ENCODE results near the gene CREBRF.
"Not testable (repeated sequence)": the region's sequence is repeated elsewhere in the genome, so short reads cannot be mapped to it uniquely, and the experiment has no call there.

CREBRF gene

DNA sequence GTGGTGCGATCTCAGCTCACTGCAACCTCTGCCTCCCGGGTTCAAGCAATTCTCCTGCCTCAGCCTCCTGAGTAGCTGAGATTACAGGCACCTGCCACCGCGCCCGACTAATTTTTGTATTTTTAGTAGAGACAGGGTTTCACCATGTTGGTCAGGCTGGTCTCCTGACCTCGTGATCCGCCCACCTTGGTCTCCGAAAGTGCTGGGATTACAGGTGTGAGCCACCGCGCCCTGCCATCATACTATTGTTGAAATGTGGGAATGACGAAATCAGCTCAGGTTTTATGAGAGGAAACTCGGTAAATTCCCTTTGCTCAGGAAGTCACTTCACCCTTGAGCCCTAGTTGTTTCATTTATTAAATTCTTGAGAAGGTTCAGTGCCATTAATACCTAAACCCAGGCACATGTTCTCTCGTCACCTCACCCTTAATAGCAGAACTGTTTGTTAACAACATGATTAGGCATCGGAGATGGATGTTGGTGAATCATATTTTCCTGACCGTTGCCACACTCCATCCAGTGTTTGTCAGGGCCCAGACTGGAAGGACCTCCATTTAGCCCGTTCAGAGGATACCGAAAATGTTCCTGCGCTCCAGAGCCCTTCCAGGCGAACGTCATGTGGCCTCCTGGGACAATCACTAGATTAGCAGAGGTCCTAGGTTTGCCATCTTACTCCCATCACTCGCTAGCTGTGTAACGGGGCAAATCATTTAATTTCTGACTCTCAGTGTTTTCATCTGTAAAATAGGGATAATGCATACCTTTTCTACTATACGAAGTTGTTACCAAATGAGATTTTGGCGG lies 20.0 kb upstream of the CREBRF start:
- peak; percentile 10 to 62 for DNase-seq (ENCODE audit: low read depth in 2 of 2)

DNA sequence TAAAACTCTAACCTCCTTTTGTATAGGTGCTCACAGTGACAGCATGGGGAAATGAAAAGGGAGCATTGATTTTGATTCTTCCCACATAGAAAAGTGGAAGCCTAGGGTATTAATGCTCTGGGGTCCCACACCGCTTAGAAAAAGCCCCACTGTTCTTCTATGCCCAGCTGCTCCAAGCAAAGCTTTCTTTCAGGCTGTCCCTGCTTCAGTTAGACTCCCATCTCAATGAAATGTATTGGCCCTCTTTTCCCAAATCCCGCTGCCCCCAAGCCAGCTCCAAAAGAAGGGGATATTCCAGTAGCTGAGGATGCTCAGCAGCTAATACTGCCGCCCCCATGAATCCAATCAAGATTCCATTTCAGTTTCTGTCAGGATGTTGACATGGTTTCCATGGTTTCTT lies 17.0 kb upstream of the CREBRF start:
- DNase-seq (ENCODE audit: low read depth in 2 of 2), result no peak

DNA sequence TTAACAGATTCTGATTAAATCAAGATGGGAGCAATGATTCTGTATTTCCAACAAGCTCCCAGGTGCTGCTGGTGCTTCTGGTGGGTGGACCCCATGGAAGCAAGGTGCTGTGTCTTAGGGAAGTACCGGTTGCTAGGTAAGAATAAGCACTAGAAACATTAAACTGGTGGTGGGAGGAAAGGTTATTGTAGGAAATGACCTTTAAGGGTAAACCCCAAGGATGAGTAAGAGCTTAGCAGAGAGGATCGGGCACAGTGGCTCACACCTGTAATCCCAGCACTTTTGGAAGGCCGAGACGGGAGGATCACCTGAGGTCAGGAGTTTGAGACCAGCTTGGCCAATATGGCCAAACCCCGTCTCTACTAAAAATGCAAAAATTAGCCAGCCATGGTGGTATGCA lies 16.2 kb upstream of the CREBRF start:
- DNase-seq (ENCODE audit: low read depth in 2 of 2), result no peak

DNA sequence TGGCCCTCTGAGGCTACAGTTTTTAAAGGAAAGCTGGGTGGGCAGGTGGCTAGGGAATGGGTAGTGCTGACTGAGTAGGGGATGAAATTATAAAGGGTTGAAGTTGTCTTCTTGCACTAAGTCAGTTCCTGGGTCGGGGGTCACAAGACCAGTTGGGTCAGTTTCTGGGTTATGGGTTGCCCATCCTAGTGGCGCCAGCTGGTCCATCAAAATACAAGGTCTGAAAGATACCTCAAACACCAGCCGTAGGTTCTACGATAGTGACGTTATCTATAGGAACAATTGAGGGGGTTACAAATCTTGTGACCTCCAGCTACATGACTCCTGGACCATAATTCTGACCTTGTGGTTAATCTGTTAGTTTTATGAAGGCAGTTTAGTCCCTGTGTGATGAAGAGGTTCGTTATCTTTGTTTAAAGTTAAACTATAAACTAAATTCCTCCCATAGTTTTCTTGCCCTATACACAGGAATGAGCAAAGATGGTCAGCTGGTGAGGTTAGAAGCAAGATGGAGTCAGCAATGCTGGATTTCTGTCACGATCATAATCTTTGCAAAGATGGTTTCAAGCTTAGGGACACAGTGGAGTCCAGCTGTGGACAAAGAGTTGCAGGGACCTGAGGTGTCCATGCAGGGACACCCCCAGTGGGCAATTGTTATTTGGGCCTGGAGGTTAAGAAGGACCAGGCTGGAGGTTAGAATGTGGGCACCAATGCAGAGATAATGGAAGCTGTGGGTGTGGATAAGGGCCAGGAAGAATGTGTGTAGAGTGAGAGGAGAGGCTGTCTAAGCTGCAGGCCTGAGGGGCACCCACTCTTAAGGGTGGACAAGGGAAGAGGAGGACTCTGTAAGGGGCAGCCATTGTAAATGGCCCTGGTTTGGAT lies 14.0 kb upstream of the CREBRF start:
- no peak for DNase-seq (ENCODE audit: low read depth in 2 of 2)

DNA sequence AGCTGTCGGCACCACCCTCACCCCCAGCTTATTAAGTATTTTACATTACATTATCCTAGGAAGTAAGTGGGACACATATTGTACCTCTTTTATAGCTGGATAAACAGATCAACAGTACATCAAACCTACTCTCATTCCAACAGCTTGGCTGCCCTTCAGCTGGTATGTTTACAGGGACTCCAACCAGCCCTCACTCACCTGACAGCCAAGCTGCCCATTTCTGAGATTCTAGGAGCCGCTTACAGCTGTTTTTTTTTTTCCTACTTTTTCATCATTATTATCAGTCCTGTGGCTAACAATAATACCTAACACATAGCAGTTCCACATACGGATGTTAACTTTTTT lies 13.4 kb upstream of the CREBRF start:
- DNase-seq (ENCODE audit: low read depth in 2 of 2), result no peak

DNA sequence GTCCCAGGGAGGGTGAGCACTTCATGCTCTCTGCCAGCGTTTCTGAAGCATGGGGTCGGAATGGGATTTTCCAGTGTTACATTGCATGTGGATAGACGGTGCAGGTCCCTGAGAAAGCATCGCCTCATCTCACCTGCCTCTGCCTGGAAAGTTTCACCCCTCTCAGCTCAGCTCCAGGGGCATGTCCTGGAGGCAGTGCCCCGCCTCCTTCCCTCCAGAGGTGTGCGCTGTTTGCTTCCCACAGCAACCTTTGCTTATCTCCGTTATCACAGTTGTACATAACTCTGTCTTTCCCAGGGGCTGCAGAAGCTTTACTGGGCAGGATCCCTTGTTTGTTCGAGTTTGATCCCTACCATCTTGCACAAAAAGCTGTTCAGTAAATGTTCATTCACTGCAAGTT lies 10.7 kb upstream of the CREBRF start:
- DNase-seq (ENCODE audit: low read depth in 2 of 2), result no peak

DNA sequence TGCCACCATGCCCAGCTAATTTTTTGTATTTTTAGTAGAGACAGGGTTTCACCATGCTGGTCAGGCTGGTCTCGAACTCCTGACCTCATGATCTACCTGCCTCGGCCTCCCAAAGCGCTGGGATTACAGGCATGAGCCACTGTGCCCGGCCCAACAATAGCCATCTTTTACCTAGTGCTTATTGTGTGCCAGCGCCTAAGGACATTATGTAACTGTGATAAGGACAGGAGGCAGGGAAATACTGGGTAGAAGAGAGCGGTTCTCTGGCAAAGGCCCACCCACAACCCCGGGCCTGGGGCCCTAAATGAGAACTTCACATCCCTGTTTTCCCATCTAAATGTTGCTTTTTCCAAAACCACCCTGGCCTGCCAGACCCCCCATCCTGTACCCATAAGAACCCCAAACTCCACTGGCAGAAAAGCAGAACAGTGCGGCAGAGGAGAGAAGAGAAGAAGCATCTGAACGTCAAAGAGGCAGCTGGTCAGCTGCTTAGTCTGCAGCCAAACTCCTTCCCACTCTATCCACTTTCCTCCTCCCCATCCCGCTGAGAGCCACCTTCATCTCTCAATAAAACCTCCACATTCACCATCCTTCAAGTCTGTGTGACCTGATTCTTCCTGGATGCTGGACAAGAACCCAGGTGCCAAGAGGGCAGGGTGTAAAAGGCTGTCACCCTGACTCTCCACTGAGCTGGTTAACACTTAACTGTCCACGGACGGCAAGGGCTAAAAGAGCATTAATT lies 8.9 kb upstream of the CREBRF start:
- not testable (repeated sequence) for DNase-seq (ENCODE audit: low read depth in 2 of 2)

DNA sequence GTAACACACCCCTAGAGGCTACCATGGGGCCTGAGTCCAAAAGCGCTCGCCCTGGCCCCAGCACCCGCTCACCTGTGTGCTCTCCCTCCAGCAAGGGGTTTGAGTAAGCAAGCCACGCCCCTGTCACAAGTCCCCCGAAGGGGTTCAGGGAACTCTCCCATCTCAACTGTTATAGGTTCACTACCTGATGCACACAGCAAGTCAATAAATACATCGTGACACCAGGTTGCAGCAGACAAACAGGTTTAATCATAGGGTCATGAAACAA lies 8.4 kb upstream of the CREBRF start:
- no peak for DNase-seq (ENCODE audit: low read depth in 2 of 2)

DNA sequence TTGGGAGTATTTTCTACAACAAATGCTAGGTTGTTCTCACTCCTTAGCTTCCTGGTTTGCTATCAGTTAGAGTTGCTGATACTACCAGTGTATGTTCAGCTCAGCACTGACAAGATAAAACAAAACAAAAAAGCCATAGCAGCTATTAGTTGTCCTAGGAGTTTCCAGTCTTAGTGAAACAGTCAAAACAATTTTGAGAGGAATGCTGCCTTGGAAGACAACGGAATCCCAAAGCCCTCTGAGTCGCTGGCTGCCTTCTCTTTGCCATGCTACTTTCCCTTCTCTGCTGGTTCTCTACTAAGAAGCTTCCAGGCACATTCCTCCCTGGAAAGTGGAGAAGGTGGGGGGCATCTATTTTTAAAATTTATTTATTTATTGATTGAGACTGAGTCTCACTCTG lies 5.4 kb upstream of the CREBRF start:
- DNase-seq (ENCODE audit: low read depth in 2 of 2), result no peak

DNA sequence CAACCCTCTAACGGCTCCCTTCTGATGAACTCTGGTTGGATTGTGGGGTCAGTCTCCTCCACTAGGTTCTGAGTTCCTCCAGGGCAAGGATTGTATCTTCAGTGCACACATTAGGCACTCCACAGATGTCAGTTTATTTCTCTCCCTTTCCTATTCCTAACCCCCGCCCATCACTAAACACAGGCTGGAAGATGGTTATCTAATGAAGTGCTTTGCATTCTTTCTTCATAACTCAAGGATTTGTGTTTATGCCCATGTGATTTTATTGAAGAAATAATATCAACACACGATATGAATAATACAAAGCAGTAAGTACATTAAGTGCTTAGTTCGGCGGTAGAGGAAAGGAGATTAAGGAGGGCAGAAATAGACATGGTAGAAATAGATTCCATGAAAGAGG lies 4.4 kb upstream of the CREBRF start:
- no peak for DNase-seq (ENCODE audit: low read depth in 2 of 2)

DNA sequence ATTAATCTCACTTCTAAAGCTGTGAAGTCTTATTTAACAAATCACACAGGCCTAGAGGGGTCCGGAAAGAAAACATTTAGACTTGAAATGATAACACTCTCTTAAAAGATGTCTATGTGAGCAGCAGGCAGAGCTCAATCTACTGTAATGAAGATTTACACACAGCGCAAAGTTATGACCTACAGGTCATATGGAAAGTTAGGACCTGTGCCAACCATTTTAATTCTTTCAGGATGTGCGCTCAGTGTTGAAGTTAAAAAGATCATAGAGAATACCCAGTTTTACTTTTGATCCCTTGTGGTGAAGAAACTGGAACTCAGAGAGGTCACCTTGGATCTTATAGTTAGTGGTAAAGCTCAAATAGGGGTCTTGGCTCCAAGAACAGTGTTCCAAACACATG lies 3.1 kb upstream of the CREBRF start:
- no peak for DNase-seq (ENCODE audit: low read depth in 2 of 2)

DNA sequence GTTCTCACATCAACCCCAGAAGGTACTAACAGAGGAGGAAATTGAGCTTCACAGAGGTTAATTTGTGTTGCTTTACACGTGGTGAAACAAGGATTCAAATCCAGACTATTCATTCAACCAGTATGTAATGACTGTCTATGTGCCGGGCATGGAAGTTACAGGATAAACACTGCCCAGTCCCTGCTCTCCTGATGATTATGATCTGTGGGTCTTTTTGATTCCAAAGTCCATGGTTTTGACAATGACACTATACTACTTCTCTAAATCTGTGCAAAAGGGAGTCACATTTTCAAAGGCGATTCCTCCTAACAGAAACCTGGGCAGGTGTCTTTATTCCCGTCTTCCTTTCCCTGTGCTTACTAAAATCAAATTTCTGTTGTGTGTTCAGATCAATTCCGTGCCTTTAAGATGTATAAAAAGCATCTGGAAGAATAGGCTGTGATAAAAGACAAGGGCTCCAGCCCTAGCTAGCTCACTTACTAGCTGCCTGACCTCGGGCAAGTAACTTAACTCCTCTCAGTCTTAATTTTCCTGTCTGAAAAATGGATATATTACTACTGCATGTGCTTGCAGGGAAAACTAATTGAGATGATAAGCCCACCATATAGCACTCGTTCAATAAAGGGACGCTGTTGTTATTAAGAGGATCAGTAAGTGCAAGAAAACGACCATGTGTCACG lies 970 bp upstream of the CREBRF start:
- DNase-seq (ENCODE audit: low read depth in 2 of 2), result no peak

DNA sequence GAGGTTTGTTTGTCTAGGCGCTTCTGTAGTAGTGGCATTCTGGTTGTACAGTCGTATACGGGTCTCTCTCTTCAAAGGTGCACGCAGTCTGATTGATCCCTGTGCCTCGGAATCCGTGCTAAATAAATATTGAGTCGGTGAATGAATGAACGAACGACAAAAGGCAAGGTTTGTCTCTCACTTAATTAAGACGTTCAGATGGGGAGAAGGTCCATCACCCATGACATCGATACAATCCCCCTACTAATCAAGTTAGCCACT lies 500 bp upstream of the CREBRF start:
- no peak for DNase-seq (ENCODE audit: low read depth in 2 of 2)

DNA sequence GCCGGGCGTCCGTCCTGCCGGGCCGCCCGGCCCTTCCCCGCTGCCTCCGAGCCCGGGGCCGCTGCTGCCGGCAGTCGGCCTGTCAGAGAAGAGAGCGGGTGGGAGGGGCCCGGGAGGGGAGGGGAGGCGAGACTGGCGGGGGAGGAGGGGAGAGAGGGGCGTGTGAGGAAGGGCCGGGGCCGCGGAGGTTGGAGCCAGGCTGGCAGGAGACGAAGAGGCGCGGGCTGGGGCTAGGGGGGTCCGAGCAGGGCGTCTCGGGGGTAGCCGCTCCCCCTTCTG lies 570 bp downstream of the CREBRF start:
- DNase-seq (ENCODE audit: low read depth in 2 of 2), result peak; percentile 73 to 80

DNA sequence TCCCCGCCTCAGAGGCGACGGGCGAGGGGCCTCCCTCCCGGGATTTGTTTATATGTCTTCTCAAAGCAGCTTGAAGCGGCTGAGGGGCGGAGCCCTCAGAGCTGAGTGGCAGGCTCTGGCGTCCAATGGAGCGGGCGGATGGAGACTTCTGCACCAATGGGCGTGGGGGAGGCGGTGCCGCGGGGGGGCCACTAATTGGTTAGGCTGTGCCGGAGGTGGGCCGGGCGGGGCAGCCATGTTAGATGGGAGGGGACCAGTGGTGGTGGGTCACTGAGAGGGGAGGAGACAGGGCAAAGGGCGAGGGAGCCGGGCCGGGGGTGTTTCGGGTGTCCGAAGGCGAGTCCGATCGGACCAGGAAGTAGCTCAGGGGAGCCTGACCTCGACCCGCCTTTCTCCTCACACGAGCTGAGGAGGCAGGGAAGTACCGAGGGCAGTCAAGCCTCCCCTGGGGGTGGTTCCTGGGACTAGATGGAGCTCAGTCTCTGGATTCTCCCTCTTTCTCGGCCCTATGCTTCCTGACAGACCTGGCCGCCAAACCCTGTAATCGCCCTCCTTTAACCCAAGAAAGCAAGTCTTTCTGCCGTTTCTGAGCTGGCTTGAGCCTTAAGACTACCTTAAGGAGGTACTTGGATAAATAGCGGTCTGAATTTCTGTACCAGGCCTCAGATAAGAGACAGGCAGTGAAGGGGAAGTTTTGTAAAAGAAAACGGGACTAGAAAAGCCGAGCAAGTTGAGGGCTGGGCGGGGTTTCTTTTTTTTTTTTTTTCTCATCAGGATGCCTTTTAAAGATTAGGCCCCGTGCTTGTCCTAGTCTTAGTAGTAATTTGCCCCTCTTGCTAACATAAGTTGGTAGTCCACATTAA lies 1.1 kb downstream of the CREBRF start:
- peak; percentile 99 for DNase-seq (ENCODE audit: low read depth in 2 of 2)

DNA sequence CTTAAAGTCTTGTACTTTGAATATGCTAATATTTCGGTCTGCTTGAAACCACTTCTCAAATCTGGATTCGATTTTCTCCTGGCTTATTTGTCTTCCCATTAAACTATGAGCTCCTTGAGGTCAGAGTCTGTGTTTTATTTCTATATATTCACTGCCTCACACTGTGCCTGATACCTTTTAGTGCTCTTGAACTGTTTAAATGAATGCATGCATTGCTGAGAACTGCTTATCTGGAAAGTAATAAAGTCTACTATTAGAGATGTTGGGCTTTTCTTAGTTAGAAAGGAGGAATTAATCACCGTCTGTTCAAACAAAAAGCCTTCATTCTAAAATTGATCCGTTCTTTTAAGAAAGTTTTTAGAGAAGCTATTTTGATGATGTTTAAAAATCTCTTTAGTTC lies 6.0 kb downstream of the CREBRF start:
- no peak for DNase-seq (ENCODE audit: low read depth in 2 of 2)

DNA sequence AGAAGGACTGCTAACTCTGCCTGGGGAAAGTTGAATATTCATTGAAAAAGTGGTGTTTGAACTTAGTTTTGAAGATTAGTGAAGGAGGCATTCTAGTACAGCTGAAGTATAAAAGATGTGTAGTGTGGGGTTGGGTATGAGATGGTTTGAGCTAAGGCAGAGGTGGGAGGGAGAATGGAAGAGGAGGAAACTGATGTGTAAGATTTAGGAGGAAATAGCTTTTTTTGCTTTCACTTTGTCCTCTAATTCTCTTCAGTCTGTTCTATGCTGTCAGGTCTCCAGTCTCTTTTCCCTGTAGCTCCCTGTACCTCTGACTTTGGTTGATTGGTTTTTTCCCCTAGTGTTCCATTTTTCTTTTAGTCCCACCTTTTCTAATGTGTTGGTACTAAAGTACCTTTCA lies 9.0 kb downstream of the CREBRF start:
- no peak for DNase-seq (ENCODE audit: low read depth in 2 of 2)

DNA sequence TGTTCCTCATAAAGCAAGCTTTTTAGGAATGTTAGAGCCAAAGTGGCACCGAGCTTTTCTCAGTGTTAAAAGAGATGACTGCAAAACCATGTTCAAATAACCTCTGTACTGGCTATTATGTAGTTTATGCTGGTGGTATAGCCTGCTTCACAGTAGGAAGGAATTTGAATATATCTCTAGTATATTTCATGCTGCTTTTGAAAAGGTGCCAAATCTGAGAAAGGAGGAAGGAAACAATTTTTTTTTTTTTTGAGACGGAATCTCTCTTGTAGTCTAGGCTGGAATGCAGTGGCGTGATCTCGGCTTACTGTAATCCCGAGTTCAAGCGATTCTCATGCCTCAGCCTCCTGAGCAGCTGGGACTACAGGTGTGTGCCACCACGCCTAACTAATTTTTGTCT lies 13.5 kb downstream of the CREBRF start:
- DNase-seq (ENCODE audit: low read depth in 2 of 2), result no peak

DNA sequence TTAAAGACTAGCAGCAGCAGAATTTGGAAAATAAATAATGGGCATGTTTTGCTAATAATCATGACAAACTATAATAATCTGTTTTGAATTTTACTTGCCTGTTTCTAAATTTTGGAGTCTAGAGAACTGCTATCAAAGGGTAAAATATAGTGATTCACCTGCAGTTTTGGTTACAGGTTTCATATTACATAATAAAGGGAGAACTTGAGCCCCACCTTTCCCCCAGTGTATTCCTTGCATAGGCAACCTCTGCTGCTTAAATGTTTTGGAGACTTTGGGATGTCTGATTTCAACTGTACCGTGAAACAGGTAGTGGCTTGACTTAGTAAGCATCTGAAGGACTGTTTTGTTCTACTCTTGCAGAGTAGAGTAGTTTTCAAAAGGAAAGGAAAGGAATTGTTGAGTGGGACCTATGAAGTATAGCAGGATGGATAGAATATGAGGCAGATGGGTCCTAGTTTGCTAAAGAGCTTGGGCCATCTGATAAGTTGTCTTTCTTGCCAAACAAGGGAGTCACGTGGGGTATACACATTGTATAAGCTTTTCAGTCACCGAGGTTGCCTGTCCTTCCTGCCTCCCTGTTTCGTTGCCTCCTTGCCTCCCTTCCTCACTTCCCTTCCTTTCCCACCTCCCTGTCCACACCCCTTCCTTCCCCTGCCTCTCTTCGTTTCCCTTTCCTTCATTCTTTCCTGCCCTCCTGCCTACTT lies 19.1 kb downstream of the CREBRF start:
- no peak for DNase-seq (ENCODE audit: low read depth in 2 of 2)

DNA sequence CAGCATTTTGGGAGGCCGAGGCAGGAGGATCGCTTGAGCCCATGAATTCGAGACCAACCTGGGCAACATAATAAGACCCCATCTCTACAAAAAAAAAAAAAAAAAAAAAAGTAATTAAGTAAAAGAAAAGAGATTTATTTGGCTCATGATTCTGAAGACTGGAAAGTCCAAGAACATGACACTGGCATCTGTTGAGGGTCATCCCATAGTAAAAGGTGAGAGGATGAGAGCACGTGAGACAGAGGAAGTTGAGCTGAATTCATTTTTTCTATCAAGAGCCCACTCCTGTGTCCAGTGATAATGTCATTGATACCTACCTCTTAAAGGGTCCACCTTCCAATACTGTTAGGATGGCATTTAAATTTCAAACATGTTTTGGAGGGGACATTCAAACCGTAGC lies 19.8 kb downstream of the CREBRF start:
- DNase-seq (ENCODE audit: low read depth in 2 of 2), result no peak

DNA sequence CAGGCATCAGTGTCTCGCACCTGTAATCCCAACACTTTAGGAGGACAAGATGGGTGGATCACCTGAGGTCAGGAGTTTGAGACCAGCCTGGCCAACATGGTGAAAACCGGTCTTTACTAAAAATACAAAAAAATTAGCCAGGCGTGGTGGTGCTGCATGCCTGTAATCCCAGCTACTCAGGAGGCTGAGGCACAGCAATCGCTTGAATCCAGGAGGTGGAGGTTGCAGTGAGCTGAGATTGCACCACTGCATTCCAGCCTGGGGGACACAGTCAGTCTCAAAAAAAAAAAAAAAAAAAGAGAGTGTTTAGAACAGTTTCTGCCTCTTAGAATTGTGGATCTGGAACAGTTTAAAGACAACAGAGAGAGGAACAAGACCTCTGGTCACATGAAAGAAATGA lies 20.3 kb downstream of the CREBRF start:
- DNase-seq (ENCODE audit: low read depth in 2 of 2), result not testable (repeated sequence)

Measured in stimulated activated CD4-positive, alpha-beta T cell treated with anti-CD3 and anti-CD28 coated beads, Interleukin-4, amount 100 ng/mL, for 48 hours (primary cell).